ENCODE measurements around the gene BLCAP. TPM values are rescaled to one million over a fixed set of nuclear protein-coding genes. Genes with fewer than 3 reads are reported as not detected.

Gene BLCAP
- total RNA-seq, 1 experiment from 2014 or later, result 54.3 TPM

- H3K79me1 ChIP-seq (ENCODE audit: insufficient read depth, low read depth, low read length, poor library complexity, severe bottlenecking), result no peaks in the 10 kb centered on the region
- H3K27ac Mint-ChIP-seq, result no peak overlapping the region
- no peak overlapping the region for H4K5ac ChIP-seq (ENCODE audit: insufficient read length, low read depth, low read length)
- H3K14ac ChIP-seq (ENCODE audit: insufficient read depth, low read length), result no peak overlapping the region
- H3K4me1 Mint-ChIP-seq, result peaks cover 2 to 7% of the 10 kb centered on the region in 2 experiments; a peak in 1 of 4 replicates
- DNase-seq, result no peak
- H3K4me3 Mint-ChIP-seq, result no peak overlapping the region
- H3K27me3 Mint-ChIP-seq (ENCODE audit: low read depth), result peaks cover 15% of the 10 kb centered on the region
- H3K79me2 ChIP-seq (ENCODE audit: insufficient read depth, low read length), result no peaks in the 10 kb centered on the region
- H3K4ac ChIP-seq (ENCODE audit: low read depth, low read length), result no peak overlapping the region
- H2BK12ac ChIP-seq (ENCODE audit: insufficient read length, low read depth, low read length), result no peak overlapping the region
- H4K91ac ChIP-seq (ENCODE audit: insufficient read length, low read depth, low read length), result no peak overlapping the region
- no peak overlapping the region for H3T11ph ChIP-seq (ENCODE audit: low read length)
- no peak overlapping the region for H2BK5ac ChIP-seq (ENCODE audit: insufficient read length, low read length)
- H2BK20ac ChIP-seq (ENCODE audit: low read depth, low read length, poor library complexity, severe bottlenecking), result no peak overlapping the region
- H4K8ac ChIP-seq (replicated peaks; ENCODE audit: insufficient read length, low read depth, low read length), result no peak overlapping the region
- no peaks in the 10 kb centered on the region for H3K27me3 ChIP-seq (ENCODE audit: insufficient read depth, low read length)
- no peak overlapping the region for H3K9ac ChIP-seq (ENCODE audit: extremely low read depth, insufficient read length, low read length)
- H4K20me1 ChIP-seq (ENCODE audit: control insufficient read depth, insufficient read depth, insufficient read length), result no peaks in the 10 kb centered on the region
- no peaks in the 10 kb centered on the region for H3K36me3 Mint-ChIP-seq (ENCODE audit: insufficient read depth in 1 of 3, low read depth in 3 of 3)
- H2BK15ac ChIP-seq (ENCODE audit: low read depth, low read length), result no peak overlapping the region
- no peaks in the 10 kb centered on the region for H3K9me3 ChIP-seq (ENCODE audit: control insufficient read depth, low read depth, low read length)
- H2AK5ac ChIP-seq (ENCODE audit: insufficient read length, low read length), result no peak overlapping the region
- H3K9me3 Mint-ChIP-seq, result peaks cover 0 to 3% of the 10 kb centered on the region in 2 experiments; a peak in 4 of 5 replicates
- no peaks in the 10 kb centered on the region for H3K23me2 ChIP-seq (ENCODE audit: insufficient read length, low read depth, low read length, poor library complexity, severe bottlenecking)
- no peak overlapping the region for H3K56ac ChIP-seq (ENCODE audit: insufficient read length, low read depth, low read length)
- no CpG with 5 or more reads among the region's 5 CpGs for WGBS (ENCODE audit: extremely low coverage, insufficient read length, low lambda C conversion rate)
- H3K18ac ChIP-seq (ENCODE audit: insufficient read length, low read depth, low read length), result no peak overlapping the region
- H3K23ac ChIP-seq (ENCODE audit: insufficient read length, low read depth, low read length), result no peak overlapping the region
- no peak overlapping the region for H3K4me2 ChIP-seq (ENCODE audit: insufficient read depth, insufficient read length, low read length)
- no peaks in the 10 kb centered on the region for H3K4me1 ChIP-seq (ENCODE audit: insufficient read depth, low read length)
- H2AFZ ChIP-seq (ENCODE audit: low read length), result no peak overlapping the region
- TF ChIP-seq CTCF (conservative IDR thresholded peaks at IDR 0.05), result no peak
- no peak overlapping the region for H2BK120ac ChIP-seq (ENCODE audit: low read depth, low read length, poor library complexity, severe bottlenecking)
- no peak overlapping the region for H3K27ac ChIP-seq (ENCODE audit: insufficient read length, low read depth, low read length)
Measured at GRCh38 chr20:37475252-37475651, 52.4 kb downstream of the BLCAP start.
